Erythroblast (primary cell): Measurements from ENCODE around the gene FREM1.

Experiments
- DNase-seq, 2 experiments: peaks; one replicate each; lab custom pipeline; 2025; lab: John Stamatoyannopoulos, UW
- GATA1 ChIP-seq: IDR thresholded peaks from 2 replicates; pipeline ENCODE4 v1.6.1; 2011; ENCODE audit warnings: low read depth, mild to moderate bottlenecking, control low read depth, low read length, moderate library complexity
- POLR2A ChIP-seq: IDR thresholded peaks from 2 replicates; pipeline ENCODE4 v1.6.1; 2011; ENCODE audit warnings: mild to moderate bottlenecking, low read length

Gene FREM1

GRCh38 chr9:14687042-14687719 lies 223.0 kb downstream of the FREM1 start:
- TF ChIP-seq POLR2A (no peak), GATA1 (no peak)
- no peak for DNase-seq

DNA sequence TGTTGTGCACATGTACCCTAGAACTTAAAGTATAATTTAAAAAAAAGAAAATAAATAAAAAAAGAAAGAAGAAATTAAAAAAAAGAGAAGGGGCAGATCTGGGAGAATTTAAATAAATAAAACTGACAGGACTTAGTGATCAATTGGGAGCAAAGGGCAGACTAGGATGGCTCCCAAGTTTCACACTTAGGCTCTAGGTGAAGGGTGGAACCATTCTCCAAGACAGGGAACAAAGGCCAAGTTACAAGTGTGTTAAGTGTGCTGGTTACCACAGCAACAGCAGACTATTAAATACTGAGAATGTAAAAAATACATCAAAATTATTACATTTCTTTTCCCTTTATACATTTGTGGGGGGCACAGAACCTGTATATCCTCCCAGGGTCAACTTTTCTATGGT lies 224.1 kb downstream of the FREM1 start:
- DNase-seq: no peak
- TF ChIP-seq GATA1 (no peak), POLR2A (no peak)
